Stimulated activated CD8-positive, alpha-beta memory T cell treated with anti-CD3 and anti-CD28 coated beads, Interleukin-12 subunit alpha, Interleukin-12 subunit beta, amount 100 ng/mL, for 24 hours (primary cell): ENCODE data around the gene IDH3B.

Experiments
- DNase-seq: peaks from one replicate; pipeline ENCODE4 v3.0.0-alpha.2; 2020; ENCODE audit errors: extremely low read depth

The IDH3B gene

DNA sequence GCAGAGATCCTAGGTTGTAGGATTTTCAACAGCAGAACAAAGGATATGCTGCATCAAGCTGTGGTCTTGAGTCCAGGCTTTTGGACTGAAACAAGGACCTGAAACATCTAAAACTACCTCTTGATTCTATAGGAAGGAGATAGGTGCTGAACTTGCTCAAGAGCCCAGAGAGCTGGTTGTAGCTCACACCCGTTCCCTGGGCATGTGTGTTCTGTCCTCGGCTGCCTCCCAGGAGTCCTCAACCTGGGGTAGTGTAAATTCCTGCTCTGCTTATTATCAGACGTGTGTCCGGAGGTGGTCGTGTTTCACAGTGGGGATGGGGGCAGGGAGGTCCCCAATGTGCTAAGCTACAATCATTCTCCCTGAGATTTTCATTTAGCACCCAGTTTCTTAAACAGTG lies 6.8 kb downstream of the IDH3B start:
- no peak for DNase-seq

DNA sequence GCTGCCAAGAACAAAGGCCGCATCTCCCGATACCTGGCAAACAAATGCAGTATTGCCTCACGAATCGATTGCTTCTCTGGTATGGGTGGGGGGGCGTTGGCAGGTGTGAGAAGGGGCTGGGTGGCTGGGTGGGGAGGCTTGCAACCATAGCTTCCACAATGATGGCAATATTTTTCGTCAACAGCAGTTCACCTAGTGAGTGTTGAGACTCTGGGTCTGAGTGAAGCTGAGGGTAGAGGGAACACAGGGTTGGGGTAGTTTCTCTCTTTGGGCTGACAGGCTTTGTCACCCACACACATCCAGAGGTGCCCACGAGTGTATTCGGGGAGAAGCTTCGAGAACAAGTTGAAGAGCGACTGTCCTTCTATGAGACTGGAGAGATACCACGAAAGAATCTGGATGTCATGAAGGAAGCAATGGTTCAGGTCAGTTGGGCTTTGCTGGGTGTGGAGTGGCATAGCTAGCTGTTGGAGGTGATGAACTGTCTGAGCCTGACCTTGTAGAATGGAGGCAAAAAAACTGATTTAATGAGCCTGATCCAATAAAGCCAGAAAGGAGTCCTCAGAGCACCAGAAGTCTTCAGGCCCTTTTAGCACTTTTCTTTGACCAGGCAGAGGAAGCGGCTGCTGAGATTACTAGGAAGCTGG lies 7.4 kb downstream of the IDH3B start:
- DNase-seq = no peak

DNA sequence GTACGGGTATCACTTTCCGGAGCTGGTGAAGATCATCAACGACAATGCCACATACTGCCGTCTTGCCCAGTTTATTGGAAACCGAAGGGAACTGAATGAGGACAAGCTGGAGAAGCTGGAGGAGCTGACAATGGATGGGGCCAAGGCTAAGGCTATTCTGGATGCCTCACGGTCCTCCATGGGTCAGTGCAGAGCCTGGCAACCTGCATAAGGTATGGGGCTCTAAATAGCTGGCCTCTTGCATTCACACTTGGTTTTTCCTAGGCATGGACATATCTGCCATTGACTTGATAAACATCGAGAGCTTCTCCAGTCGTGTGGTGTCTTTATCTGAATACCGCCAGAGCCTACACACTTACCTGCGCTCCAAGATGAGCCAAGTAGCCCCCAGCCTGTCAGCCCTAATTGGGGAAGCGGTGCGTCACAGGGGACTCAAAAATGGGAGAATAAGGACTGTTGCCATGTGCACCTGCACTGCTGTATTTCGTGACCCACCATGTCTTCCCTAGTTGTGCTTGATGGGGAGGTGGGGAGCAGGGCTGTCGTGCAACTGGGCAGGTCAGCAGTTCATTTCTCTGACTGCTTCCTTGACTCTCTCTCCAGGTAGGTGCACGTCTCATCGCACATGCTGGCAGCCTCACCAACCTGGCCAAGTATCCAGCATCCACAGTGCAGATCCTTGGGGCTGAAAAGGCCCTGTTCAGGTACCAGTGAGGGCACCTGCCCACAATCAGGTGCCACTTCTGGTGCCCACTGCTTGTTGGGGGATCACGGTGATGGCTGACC lies 8.5 kb downstream of the IDH3B start:
- DNase-seq = no peak

DNA sequence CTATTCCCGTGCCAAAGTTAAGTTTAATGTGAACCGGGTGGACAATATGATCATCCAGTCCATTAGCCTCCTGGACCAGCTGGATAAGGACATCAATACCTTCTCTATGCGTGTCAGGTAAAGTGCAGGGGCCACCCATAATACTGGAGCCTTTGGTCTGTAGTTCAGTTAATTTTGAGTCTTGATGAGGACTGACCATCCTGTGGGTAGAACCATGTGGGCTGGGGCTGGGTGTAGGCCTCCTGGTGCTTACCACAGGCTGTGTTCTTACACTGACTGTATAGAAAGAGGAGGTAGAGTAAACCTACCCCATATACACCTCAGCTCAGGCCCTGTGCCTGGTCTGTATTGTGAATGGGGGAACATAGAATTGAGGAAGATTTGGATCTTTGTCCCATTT lies 9.2 kb downstream of the IDH3B start:
- no peak for DNase-seq

DNA sequence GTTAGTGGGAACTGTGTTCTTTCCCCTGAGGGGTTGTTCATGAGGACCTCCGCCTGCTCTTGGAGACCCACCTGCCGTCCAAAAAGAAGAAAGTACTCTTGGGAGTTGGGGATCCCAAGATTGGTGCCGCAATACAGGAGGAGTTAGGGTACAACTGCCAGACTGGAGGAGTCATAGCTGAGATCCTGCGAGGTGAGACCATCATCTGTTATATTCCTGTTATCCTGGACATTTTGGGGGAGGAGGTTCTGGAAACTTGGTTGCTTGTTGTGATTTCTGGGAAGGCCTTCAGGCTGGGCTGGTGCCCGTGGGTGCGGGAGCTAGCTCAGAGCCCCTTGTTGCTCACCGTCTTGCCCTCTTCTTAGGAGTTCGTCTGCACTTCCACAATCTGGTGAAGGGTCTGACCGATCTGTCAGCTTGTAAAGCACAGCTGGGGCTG lies 9.6 kb downstream of the IDH3B start:
- DNase-seq = no peak

DNA sequence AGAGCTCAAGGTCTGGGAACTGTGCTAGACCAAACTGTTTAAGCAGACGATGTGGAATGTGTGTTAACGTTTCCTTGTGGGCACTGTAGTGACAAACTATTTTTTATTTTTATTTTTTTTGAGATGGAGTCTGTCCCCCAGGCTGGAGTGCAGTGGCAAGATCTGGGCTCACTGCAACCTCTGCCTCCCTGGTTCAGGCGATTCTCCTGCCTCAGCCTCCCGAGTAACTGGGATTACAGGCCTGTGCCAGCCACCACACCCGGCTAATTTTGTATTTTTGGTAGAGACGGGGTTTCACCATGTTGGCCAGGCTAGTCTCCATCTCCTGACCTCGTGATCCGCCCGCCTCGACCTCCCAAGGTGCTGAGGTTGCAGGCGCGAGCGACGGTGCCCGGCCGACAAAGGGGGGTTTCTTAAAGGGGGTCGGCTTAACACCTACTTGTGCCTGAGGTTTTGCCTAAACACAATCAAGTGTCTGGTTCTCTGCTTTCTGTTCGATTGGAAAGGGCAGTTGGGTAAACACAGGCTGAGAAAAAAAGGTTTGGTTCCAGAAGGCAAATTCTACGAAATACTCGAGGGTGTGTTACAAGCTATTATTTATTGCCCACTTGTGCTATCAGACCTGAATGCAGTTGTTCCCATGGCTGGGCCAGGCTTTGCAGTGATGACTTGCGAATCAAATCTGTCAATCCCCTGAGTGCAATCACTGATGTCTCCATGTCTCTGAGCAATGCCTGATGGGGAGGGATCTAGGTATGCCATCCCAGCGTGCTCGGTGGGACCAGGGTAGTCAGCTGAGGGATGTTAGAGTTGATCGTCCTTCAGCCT lies 10.2 kb downstream of the IDH3B start:
- no peak for DNase-seq

DNA sequence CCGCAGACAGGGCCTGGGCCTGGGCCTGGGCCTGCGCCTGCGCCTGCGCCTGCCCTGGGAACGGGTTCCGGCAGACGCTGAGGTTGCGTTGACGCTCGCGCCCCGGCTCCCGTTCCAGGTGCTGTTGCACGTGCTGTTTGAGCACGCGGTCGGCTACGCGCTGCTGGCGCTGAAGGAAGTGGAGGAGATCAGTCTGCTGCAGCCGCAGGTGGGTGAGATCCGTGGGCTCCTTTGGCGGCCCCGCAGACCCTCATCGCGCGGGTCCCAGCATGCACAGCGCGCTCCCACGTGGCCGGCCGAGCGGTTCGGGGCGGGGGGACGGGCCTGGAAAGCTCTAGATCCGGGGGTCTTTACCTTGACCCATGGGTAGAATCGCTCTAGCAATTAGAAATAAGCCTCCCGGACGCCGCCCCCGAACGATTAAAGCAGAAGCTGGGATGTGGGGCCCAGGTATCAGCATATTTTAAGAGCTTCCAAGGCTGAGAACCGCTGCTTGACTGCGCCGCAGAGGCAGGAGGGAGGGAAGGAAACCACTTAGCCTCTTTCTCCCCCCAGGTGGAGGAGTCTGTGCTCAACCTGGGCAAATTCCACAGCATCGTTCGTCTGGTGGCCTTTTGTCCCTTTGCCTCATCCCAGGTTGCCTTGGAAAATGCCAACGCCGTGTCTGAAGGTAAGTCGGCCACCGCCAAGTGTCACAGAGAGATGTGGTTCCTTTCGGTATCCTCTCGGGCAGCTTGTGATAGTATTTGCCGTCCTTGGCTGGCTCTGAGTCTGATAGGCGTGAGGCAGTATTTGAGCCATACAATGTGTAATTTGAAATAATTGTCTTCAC lies 11.1 kb downstream of the IDH3B start:
- DNase-seq = peak; percentile 14

DNA sequence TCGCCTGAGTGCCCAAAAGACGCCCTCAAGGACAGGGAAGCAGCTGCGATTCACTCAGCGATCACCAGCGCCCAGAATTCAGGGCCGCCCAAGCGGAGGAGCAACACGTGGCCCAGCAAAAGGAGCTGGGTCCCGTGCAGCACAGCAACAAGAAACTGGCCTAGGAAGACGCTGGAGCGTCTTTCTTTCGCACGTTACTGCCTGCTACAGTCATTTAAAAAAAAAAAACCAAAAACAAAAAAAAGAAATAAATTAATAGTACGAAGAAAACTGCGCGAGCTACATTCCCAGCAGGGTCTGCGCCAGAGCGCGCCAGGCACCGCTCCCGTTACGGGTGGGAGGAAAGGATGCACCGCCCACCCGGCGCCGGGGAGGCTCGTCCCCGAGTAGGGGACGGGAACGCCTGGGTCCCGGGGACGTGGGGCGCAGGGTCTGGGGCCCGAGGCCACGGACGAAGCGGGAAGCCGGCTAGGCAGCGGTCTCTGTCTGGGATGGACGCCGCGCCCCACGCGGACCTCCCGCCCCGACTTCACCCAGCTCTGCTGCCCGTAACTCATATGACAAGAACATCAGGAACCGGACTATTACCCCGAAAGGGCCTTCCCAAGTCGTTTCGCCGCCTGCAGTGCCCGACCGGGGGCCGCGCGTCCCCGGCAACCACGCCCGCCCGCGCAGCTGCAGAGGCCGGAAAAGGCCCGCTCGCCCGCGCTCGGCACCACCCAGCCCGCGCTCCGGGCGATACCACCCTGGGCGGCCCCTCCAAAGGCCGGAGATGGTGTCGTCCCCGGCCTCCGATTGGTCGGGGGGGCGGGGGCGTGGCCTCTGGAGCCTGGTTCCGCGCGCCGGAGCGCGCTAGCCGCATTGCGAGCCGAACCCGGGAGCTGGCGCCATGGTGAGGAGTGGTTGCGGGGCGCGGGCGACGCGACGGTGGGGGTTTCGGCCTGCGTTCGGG lies 12.0 kb downstream of the IDH3B start, which contains the start of gene NOP56:
TSS of gene NOP56 (plus strand) at position 861 of the 952 bp plus-strand sequence. CDS start at position 890, 29 bp downstream.
- peak; percentile 80 for DNase-seq

DNA sequence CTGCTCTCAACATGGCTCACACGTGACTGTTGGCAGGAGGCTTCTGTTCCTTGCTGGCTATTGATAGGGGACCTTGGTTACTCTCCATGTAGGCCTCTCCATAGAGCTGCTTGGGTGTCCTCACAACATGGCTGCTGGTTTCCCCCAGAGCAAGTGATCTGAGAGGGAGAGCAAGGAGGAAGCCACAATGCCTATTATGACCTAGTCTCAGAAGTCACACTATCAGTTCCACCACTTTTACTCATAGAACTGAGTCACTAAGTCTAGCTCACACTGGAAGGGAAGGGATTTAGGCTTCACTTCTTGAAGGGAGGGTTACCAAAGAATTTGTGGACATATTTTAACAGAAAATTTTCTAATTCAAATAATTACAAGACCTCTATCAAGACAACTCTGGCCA lies 20.3 kb downstream of the IDH3B start:
- DNase-seq = no peak

DNA sequence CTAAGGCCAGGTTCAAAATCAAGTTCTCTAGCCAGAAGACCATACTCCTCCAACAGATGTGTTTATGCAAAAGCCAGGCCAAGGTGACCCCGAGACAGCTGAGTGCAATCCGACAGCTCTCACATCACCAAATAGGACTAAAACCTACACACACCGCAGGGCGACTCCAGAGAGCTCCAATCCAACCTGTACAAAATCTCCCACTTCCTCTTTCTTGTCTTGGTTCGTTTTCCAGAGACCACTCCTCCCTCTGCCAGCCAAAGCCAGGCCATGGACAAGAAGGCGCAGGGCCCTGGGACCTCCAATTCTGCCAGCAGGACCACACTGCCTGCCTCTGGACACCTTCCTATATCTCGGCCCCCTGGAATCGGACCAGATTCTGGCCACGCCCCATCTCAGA lies 23.1 kb downstream of the IDH3B start:
- no peak for DNase-seq

DNA sequence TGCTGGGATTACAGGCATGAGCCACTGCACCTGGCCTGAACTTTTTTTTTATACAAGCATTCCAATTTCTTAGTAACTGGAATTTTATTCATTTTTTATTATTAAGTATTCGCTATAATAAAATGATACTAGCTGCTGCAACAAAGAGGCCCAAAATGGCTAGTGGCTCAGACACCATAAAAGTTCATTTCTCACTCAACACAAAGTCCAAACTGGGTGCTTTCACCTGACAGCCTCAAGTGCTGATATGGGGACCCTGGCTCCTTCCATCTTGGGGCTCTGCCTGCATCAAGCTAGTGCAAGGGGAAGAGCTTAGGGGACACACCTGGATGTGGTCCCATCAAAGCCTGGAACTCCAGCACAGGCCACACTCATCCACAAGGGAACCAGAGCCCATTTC lies 23.8 kb downstream of the IDH3B start:
- DNase-seq = no peak

DNA sequence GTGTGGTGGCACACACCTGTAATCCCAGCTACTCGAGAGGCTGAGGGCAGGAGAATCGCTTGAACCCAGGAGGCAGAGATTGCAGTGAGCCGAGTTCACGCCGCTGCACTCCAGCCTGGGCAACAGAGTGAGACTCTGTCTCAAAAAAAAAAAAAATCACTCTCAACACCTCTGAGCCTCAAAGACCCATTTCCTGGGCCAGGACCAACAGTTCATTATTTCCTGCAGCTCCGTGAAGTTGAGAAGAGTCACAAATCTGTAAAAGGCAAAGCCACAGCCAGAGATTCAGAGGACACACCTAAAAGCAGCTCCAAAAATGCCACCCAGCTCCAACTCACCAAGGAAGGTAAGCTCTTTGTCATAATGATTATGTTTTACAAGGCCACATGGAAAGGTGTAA lies 26.8 kb downstream of the IDH3B start:
- DNase-seq = no peak

DNA sequence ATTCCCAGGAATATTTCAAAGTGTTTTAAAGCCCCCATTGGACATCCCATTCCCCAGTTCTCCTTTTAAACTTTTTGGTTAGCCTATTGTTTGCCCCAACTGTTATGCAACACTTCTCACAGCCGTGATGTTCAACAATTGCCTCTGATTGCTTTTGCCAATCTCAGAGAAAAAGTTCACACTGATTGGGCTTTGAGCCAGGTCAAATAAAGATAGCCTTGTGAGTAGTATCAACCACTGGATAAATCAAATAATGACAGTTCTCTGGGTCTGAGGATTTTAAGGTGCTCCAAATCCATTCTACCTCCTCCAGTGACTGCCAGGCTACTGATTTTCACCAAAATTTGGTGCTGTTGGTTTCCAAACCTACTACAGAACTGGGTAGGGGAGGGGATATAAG lies 30.6 kb downstream of the IDH3B start:
- DNase-seq = no peak

DNA sequence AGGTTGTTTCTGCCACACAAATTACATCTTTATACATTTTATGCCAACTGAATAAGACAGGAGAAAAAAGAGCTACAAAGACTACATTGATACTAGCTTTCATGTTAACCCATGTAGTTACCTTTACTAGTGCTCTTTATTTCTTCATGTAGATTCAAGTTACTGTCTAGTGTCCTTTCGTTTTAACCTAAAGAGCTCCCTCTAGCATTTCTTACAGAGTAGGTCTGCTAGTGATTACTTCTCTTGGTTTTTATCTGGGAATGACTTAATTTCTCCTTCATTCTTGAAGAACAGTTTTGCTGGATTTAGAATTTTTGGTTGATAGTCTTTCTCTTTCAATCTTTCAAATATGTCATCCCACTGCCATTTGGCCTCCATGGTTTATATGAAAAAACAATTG lies 32.8 kb downstream of the IDH3B start:
- no peak for DNase-seq

DNA sequence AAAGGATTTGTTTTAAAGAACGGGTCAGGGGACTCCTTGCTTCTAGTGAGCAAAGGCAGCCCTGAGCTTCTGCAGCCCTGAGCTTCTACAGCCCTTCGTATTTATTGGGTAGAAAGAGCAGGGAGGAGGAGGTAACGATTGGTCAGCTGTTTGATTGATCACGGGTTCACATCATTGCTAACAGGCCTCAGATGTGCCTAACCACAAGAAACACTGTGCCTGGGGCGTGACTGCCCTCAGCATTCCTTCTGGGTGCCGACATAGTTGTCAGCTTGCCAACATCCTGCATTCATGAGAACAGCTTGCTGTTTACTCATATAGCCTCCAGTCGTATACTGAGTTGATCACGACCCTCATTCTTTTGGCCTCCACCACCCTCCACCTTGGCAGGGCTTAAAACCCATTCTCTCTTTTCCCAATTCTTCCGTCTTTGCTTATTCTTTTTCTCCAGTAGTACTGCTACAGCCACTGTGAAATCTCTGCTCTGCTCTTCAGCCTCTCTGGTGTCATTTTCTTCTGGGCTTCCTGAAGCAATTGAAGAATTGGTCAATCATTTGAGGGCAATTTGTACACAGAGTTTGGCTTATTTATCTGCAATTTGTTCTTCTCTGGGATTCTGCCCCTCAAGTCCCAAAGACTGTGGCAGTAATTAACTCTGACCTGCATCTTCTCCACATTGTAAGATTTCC lies 37.0 kb downstream of the IDH3B start:
- DNase-seq = no peak

DNA sequence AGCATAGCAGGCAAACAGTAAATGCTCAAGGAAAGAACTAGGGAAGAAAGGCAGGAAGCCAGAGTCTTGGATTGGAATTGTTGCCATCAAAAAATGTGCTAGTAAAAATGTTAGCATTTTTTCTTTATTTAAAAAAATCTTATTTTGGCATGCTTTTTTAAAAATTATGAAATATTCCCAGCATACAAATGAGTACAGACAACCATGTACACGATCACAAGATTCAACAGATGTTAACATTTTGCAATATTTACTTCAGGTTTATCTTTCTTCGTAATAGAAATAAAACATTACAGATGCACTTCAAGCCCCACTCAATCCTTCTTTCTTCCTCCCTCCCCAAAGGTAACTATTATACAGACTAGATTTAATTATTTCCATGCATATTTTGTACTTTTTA lies 39.0 kb downstream of the IDH3B start:
- DNase-seq = no peak

DNA sequence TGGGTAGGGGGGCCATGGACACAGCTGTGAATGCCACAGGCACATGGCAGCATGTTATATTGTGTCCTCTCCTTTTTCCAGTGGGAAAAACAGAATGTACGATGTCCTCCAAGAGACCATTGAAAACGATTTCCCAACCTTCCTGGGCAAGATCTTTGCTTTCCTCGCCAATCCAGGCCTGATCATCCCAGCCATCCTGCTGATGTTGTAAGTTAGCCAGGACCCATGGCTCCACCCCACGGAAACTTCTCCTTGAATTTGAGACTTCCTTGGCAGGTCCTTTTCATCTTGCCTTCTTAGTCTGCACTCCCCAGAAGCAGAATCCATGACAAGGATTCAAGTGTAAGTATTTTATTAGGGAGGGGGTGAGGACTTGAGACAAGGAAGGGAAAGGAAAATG lies 39.8 kb downstream of the IDH3B start:
- DNase-seq = no peak

DNA sequence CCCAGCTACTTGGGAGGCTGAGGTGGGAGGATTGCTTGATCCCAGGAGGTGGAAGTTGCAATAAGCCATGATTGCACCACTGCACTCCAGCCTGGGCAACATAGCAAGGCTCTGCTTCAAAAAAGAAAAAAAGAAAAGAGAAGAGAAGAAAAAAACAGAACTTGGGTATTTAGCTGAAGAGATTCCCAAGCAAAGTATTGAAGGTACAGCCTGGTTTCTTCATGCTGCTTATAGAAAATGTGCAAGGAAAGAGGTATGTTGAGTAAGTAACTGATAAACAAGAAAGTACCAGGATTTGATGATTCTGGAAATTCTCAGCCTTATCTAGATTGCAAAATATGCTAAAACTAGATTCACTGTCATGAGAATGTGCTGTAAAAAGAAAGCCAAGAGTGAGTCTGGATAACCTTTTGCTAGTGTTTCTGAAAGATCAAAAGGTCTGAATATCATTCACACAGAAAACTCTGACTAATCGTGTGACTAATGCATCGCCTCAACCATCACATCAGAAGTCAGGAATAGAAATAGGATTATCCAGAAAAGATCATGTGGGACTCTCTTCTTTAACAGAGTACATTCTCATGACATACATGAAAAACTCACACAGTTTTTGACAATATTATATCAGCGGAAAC lies 43.9 kb downstream of the IDH3B start:
- no peak for DNase-seq

DNA sequence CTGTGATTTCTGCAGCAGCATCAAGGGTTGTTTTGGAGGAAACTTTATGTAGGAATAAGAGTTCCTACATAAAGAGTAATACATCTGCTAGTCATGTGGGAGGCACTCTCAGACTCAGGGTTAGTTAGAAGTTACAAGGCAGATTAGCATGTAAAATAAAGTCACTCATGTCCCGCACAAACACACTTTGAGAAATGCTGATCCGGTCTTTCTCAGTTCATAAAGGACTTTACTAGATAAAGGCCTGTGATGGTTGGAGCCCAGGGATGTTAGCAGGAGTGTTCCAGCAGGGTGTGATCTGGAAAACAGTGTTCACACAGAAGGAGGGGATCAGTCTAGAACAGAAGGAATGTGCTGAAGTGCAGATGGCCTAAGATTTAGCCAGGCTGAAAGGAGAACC lies 44.7 kb downstream of the IDH3B start:
- no peak for DNase-seq
